IPS-18a (cell line): ENCODE results near the gene HOMER2.
"Not testable (repeated sequence)": the region's sequence is repeated elsewhere in the genome, so short reads cannot be mapped to it uniquely, and the experiment has no call there.

ENCODE experiments used
- H3K27ac ChIP-seq: one replicate; pipeline ENCODE4 v1.5.1; 2013; ENCODE audit warnings: low read length
- H3K27me3 ChIP-seq: one replicate; pipeline ENCODE4 v1.6.1; 2013; ENCODE audit warnings: mild to moderate bottlenecking, low read length; ENCODE audit not compliant: control insufficient read depth, insufficient read depth
- H3K36me3 ChIP-seq: one replicate; pipeline ENCODE4 v1.6.1; 2013; ENCODE audit warnings: low read depth, low read length; ENCODE audit not compliant: control insufficient read depth
- H3K4me1 ChIP-seq: one replicate; pipeline ENCODE4 v1.6.1; 2013; ENCODE audit warnings: low read depth, low read length; ENCODE audit not compliant: control insufficient read depth
- H3K4me3 ChIP-seq: one replicate; pipeline ENCODE4 v1.5.1; 2013; ENCODE audit warnings: low read length
- H3K9ac ChIP-seq: one replicate; pipeline ENCODE4 v1.6.1; 2013; ENCODE audit warnings: mild to moderate bottlenecking, low read length, moderate library complexity
- H3K9me3 ChIP-seq: one replicate; pipeline ENCODE4 v1.6.1; 2013; ENCODE audit warnings: low read depth, low read length; ENCODE audit not compliant: control insufficient read depth

HOMER2 gene

GRCh38 chr15:82952158-82953081 lies at the start of gene HOMER2:
HOMER2 (minus strand) TSS chr15:82952720; CDS start chr15:82952535, 185 bp downstream.
- Histone ChIP-seq H3K9ac (peak within 1 kb of the TSS; percentile 39), H3K4me3 (peak within 1 kb of the TSS; percentile 68), H3K9me3 (no peaks in the 10 kb centered on the region), H3K27me3 (peaks cover 28% of the 10 kb centered on the region), H3K36me3 (no peaks in the 10 kb centered on the region), H3K4me1 (no peaks in the 10 kb centered on the region), H3K27ac (no peak within 1 kb of the TSS)

DNA sequence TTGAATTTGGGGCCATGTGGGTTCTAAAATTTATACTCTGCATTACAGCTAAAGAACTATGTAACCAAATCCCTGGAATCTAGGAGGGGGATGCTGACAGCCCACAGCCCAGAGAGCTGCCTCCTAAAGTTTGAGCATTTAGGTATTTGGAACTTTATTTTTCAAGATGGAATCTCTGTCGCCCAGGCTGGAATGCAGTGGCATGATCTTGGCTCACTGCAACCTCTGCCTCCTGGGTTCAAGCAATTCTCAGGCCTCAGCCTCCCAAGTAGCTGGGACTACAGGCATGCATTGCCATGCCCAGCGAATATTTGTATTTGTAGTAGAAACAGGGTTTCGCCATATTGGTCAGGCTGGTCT lies 48.1 kb upstream of the HOMER2 start:
- not testable (repeated sequence) for H3K4me3 ChIP-seq, H3K9ac ChIP-seq, H3K9me3 ChIP-seq, H3K27me3 ChIP-seq, H3K36me3 ChIP-seq, H3K4me1 ChIP-seq, H3K27ac ChIP-seq

DNA sequence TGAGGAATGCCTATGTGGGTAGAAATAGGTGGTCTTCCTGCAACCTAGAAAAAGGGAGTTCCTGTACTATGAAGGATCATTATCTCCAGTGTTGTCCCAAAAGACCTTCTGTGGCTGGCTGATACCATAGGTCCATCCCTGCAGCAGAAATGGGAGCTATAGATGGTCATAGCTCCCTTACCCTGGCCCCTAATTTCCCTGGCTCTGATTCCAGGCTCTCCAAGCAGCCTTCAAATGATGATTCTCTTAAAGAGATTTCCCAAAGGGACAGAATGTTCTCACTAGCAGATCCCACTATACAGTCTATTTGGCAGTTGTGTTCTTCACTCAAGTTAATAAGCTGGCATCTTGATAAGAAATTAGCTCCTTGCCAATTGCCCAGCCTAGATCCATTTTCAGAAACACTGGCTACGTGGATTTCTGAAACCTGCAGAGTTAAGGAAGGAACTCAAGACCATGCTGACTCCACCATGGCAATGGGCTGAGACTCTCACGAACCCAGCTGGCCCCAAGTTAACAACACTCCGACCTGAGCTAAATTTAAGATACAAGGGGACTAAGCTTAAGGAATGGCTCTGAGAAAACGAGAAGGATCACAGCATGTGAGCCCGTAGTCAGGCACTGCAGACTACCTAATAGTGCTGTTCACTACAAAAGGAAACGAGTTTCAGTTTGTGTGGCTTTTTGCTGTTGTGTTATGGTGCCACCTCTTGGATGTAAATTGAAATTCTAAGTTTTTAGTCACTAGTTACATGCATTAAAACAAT lies 47.6 kb upstream of the HOMER2 start:
- no peaks in the 10 kb centered on the region for H3K4me1 ChIP-seq
- no peak overlapping the region for H3K9ac ChIP-seq
- peaks cover 3% of the 10 kb centered on the region for H3K36me3 ChIP-seq
- H3K27ac ChIP-seq = no peak overlapping the region
- no peaks in the 10 kb centered on the region for H3K9me3 ChIP-seq
- no peaks in the 10 kb centered on the region for H3K27me3 ChIP-seq
- no peak overlapping the region for H3K4me3 ChIP-seq

GRCh38 chr15:82999426-82999825 lies 46.9 kb upstream of the HOMER2 start:
- Histone ChIP-seq H3K36me3 (no peaks in the 10 kb centered on the region), H3K4me1 (no peaks in the 10 kb centered on the region), H3K27me3 (no peaks in the 10 kb centered on the region), H3K9ac (no peak overlapping the region), H3K9me3 (no peaks in the 10 kb centered on the region), H3K27ac (no peak overlapping the region), H3K4me3 (no peak overlapping the region)

GRCh38 chr15:82995938-82996337 lies 43.4 kb upstream of the HOMER2 start:
- Histone ChIP-seq H3K4me1 (no peaks in the 10 kb centered on the region), H3K27me3 (no peaks in the 10 kb centered on the region), H3K4me3 (no peak overlapping the region), H3K9ac (no peak overlapping the region), H3K36me3 (no peaks in the 10 kb centered on the region), H3K9me3 (no peaks in the 10 kb centered on the region), H3K27ac (no peak overlapping the region)

GRCh38 chr15:82995076-82995475 lies 42.6 kb upstream of the HOMER2 start:
- Histone ChIP-seq H3K9ac (no peak overlapping the region), H3K27ac (no peak overlapping the region), H3K4me3 (no peak overlapping the region), H3K4me1 (no peaks in the 10 kb centered on the region), H3K36me3 (no peaks in the 10 kb centered on the region), H3K9me3 (no peaks in the 10 kb centered on the region), H3K27me3 (no peaks in the 10 kb centered on the region)

GRCh38 chr15:82993144-82993543 lies 40.6 kb upstream of the HOMER2 start:
- H3K4me1 ChIP-seq = no peaks in the 10 kb centered on the region
- no peaks in the 10 kb centered on the region for H3K9me3 ChIP-seq
- no peaks in the 10 kb centered on the region for H3K27me3 ChIP-seq
- H3K9ac ChIP-seq = no peak overlapping the region
- no peak overlapping the region for H3K4me3 ChIP-seq
- peaks cover 13% of the 10 kb centered on the region for H3K36me3 ChIP-seq
- no peak overlapping the region for H3K27ac ChIP-seq

DNA sequence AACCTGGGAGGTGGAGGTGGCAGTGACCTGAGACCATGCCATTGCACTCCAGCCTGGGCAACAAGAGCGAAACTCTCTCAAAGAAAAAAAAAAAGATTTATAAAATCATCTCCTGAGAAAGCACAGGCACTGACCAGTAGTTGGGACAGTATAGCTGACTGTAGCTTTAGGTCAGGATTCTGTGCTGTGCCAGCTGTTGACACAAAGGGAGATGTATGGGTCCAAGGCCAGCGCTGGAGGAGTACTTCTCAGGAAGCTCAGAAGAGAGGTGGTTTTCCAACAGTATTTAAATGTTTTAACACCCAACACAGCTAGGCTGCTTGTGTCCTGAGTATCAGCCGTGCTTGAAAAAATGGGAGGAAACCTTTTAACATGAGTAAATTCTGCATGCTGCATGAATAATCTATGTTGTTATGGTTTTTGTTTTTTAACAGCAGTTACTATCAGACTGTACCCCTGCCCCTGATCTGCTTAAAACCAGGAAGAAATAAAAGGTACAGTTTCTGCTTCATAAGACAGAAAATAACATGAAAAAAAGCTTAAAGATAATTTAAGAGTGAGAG lies 40.0 kb upstream of the HOMER2 start:
- H3K9ac ChIP-seq = no peak overlapping the region
- no peaks in the 10 kb centered on the region for H3K9me3 ChIP-seq
- H3K27me3 ChIP-seq = no peaks in the 10 kb centered on the region
- H3K4me3 ChIP-seq = no peak overlapping the region
- no peaks in the 10 kb centered on the region for H3K4me1 ChIP-seq
- H3K27ac ChIP-seq = no peak overlapping the region
- peaks cover 15% of the 10 kb centered on the region for H3K36me3 ChIP-seq

DNA sequence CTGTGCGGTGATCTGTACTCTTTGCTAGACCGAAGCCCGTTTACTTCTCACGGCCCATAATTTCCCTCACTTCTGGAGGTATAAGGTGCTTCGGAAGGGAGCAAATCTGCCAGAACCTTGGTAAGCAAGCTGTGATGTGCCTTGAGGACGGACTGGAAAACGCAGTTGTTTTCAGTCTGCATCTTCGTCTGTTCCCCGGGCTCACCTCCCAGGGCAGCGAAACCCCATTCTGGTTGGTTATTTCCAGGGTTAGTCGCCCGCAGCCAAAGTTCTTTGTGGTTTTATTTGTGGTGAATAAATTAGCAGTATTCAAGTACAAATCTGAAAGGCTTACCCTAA lies 33.9 kb upstream of the HOMER2 start:
- peaks cover 10% of the 10 kb centered on the region for H3K27me3 ChIP-seq
- peaks cover 15% of the 10 kb centered on the region for H3K36me3 ChIP-seq
- H3K4me1 ChIP-seq = no peaks in the 10 kb centered on the region
- peak overlapping the region; percentile 49 for H3K9ac ChIP-seq
- peak overlapping the region; percentile 99 for H3K4me3 ChIP-seq
- no peak overlapping the region for H3K27ac ChIP-seq
- no peaks in the 10 kb centered on the region for H3K9me3 ChIP-seq

- Histone ChIP-seq H3K27ac (no peak within 1 kb of the TSS), H3K9me3 (no peaks in the 10 kb centered on the region), H3K4me3 (peak within 1 kb of the TSS; percentile 99), H3K36me3 (peaks cover 15% of the 10 kb centered on the region), H3K27me3 (peaks cover 10% of the 10 kb centered on the region), H3K4me1 (no peaks in the 10 kb centered on the region), H3K9ac (peak within 1 kb of the TSS; percentile 49)
Observed at GRCh38 chr15:82985688-82986441, 33.3 kb upstream of the HOMER2 start, which contains the start of gene RAMAC. RAMAC (plus strand) TSS chr15:82986210; CDS start chr15:82989019, 2,809 bp downstream.

DNA sequence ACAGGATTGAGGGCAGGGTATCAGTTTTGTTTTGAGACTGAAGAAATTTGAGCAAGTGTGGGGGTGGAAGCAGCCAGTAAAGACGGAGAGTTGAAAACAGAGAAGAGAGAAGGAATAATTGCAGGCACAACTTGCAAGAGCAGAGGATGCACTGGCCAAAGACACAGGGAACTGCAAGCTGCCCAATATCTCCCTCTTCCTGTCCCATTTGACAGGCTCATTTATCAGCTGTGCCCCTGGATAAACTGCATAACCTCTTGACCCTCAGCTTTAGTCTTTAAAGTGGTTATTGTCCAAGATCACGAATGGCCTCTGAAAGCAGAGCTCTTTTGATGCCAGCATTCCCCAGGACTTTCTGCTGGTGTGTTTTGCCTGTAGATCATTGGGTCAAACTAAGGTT lies 28.5 kb upstream of the HOMER2 start:
- H3K36me3 ChIP-seq = no peaks in the 10 kb centered on the region
- H3K27me3 ChIP-seq = peaks cover 10% of the 10 kb centered on the region
- no peaks in the 10 kb centered on the region for H3K4me1 ChIP-seq
- no peak overlapping the region for H3K9ac ChIP-seq
- no peaks in the 10 kb centered on the region for H3K9me3 ChIP-seq
- no peak overlapping the region for H3K4me3 ChIP-seq
- H3K27ac ChIP-seq = no peak overlapping the region
